Naive B cell (primary cell): Measurements from ENCODE around the gene RUBCNL. TPM values are rescaled to one million over a fixed set of nuclear protein-coding genes. Genes with fewer than 3 reads are reported as not detected.
A peak's percentile ranks its signal among the peaks of the same experiment; 100 is the strongest.

ENCODE experiments used
- ATAC-seq, 2 donors: fragments of 150-1000 bp; cut with Tn5 transposase; 2 replicates each; pipeline ENCODE4 v1.10.0; 2021; ENCODE audit warnings: low read depth in 2 of 2, mild to moderate bottlenecking in 2 of 2, moderate library complexity in 2 of 2
- DNase-seq: peaks from one replicate; pipeline ENCODE4 v3.0.0; 2022
- H3K27ac Mint-ChIP-seq, 6 donors: one replicate each; pipeline ENCODE4 v1.8.0; 2020 to 2022; ENCODE audit warnings: mild to moderate bottlenecking in 6 of 6, mixed read lengths in 6 of 6, moderate library complexity in 5 of 6, inconsistent platforms in 2 of 6
- H3K27me3 Mint-ChIP-seq, 3 donors: one replicate each; pipeline ENCODE4 v1.8.0; 2021 to 2022; ENCODE audit warnings: mixed read lengths in 3 of 3, mild to moderate bottlenecking in 1 of 3
- H3K36me3 Mint-ChIP-seq, 2 donors: one replicate each; pipeline ENCODE4 v1.8.0; 2020 to 2022; ENCODE audit warnings: mixed read lengths in 2 of 2, inconsistent platforms in 1 of 2, mild to moderate bottlenecking in 1 of 2
- H3K4me1 Mint-ChIP-seq, 3 donors: one replicate each; pipeline ENCODE4 v1.8.0; 2020 to 2022; ENCODE audit warnings: mixed read lengths in 3 of 3, inconsistent platforms in 1 of 3, mild to moderate bottlenecking in 1 of 3, moderate library complexity in 1 of 3
- H3K4me3 Mint-ChIP-seq, 8 donors: one replicate each; pipeline ENCODE4 v1.8.0; 2020 to 2022; ENCODE audit warnings: mild to moderate bottlenecking in 8 of 8, mixed read lengths in 8 of 8, moderate library complexity in 8 of 8, inconsistent platforms in 2 of 8
- H3K9me3 Mint-ChIP-seq, 7 donors: one replicate each; pipeline ENCODE4 v1.8.0; 2020 to 2022; ENCODE audit warnings: mixed read lengths in 7 of 7, mild to moderate bottlenecking in 5 of 7, inconsistent platforms in 2 of 7, moderate library complexity in 1 of 7
- polyA plus RNA-seq, 6 donors: library from polyadenylated mRNA; unstranded; fragments of 300-500 nt; fragmentation: Illumina TruSeq; gene quantifications; one replicate each; pipeline ENCODE4 v1.2.3, GENCODE V29; 2021; ENCODE audit warnings: low read depth in 6 of 6

Gene RUBCNL
- polyA plus RNA-seq, 6 donors from 2014 or later = 102 to 156 (median 129) TPM

- Mint-ChIP-seq H3K36me3 (peaks cover 32 to 52% of the 10 kb centered on the region in 2 donors), H3K27ac (peak overlapping the region in 5 of 6 donors; percentile 24 to 75 (median 69))
Measured at GRCh38 chr13:46345866-46346265, 41.2 kb downstream of the RUBCNL start.

GRCh38 chr13:46345398-46345797 is 41.7 kb downstream of the RUBCNL start:
- H3K36me3 Mint-ChIP-seq = peaks cover 32 to 52% of the 10 kb centered on the region in 2 donors
- no peak overlapping the region for H3K4me3 Mint-ChIP-seq
- H3K4me1 Mint-ChIP-seq = peaks cover 33 to 41% (median 37%) of the 10 kb centered on the region in 3 donors
- ATAC-seq (no peak), DNase-seq (no peak)
- peak overlapping the region in 1 of 6 donors; percentile 7 for H3K27ac Mint-ChIP-seq
- no peaks in the 10 kb centered on the region for H3K9me3 Mint-ChIP-seq
- H3K27me3 Mint-ChIP-seq = no peaks in the 10 kb centered on the region

More at GRCh38 chr13:46345866-46346265, 41.2 kb downstream of the RUBCNL start:
- ATAC-seq (no peak), DNase-seq (no peak)
- H3K9me3 Mint-ChIP-seq = no peaks in the 10 kb centered on the region
- H3K27me3 Mint-ChIP-seq = no peaks in the 10 kb centered on the region
- H3K4me3 Mint-ChIP-seq = peak overlapping the region in 1 of 8 donors; percentile 35
- H3K4me1 Mint-ChIP-seq = peaks cover 33 to 40% (median 34%) of the 10 kb centered on the region in 3 donors

- no peaks in the 10 kb centered on the region for H3K9me3 Mint-ChIP-seq
- DNase-seq (no peak), ATAC-seq (no peak)
- no peak overlapping the region for H3K4me3 Mint-ChIP-seq
- peaks cover 29 to 47% of the 10 kb centered on the region in 2 donors for H3K36me3 Mint-ChIP-seq
- no peaks in the 10 kb centered on the region for H3K27me3 Mint-ChIP-seq
- peaks cover 43 to 57% (median 56%) of the 10 kb centered on the region in 3 donors for H3K4me1 Mint-ChIP-seq
- H3K27ac Mint-ChIP-seq = peak overlapping the region in 5 of 6 donors; percentile 9 to 87 (median 78)
Measured at GRCh38 chr13:46343279-46343994, 43.6 kb downstream of the RUBCNL start.

GRCh38 chr13:46342538-46342937 is 44.5 kb downstream of the RUBCNL start:
- Mint-ChIP-seq H3K4me3 (peak overlapping the region in 1 of 8 donors; percentile 8), H3K9me3 (peaks cover 0 to 1% (median 0%) of the 10 kb centered on the region in 7 donors), H3K36me3 (peaks cover 29 to 39% of the 10 kb centered on the region in 2 donors), H3K27ac (peak overlapping the region in 5 of 6 donors; percentile 47 to 95 (median 84)), H3K4me1 (peaks cover 52 to 66% (median 65%) of the 10 kb centered on the region in 3 donors), H3K27me3 (no peaks in the 10 kb centered on the region)
- DNase-seq (no peak), ATAC-seq (no peak)

- ATAC-seq = peak; percentile 70 to 73
- peak overlapping the region; percentile 49 to 95 (median 86) for H3K27ac Mint-ChIP-seq
- H3K4me3 Mint-ChIP-seq = peak overlapping the region in 5 of 8 donors; percentile 5 to 48 (median 12)
- peaks cover 57 to 70% (median 63%) of the 10 kb centered on the region in 3 donors for H3K4me1 Mint-ChIP-seq
- peak; percentile 35 for DNase-seq
- H3K27me3 Mint-ChIP-seq = no peaks in the 10 kb centered on the region
- peaks cover 35 to 42% of the 10 kb centered on the region in 2 donors for H3K36me3 Mint-ChIP-seq
- peaks cover 2 to 14% (median 7%) of the 10 kb centered on the region in 7 donors for H3K9me3 Mint-ChIP-seq
Measured at GRCh38 chr13:46341112-46341711, 45.8 kb downstream of the RUBCNL start.

GRCh38 chr13:46340631-46341111 is 46.4 kb downstream of the RUBCNL start:
- peaks cover 58 to 70% (median 62%) of the 10 kb centered on the region in 3 donors for H3K4me1 Mint-ChIP-seq
- peaks cover 35 to 39% of the 10 kb centered on the region in 2 donors for H3K36me3 Mint-ChIP-seq
- ATAC-seq (no peak), DNase-seq (no peak)
- H3K27me3 Mint-ChIP-seq = no peaks in the 10 kb centered on the region
- peaks cover 2 to 14% (median 8%) of the 10 kb centered on the region in 7 donors for H3K9me3 Mint-ChIP-seq
- peak overlapping the region; percentile 73 to 95 (median 87) for H3K27ac Mint-ChIP-seq
- peak overlapping the region in 3 of 8 donors; percentile 10 to 48 (median 26) for H3K4me3 Mint-ChIP-seq

- peaks cover 62 to 74% (median 67%) of the 10 kb centered on the region in 3 donors for H3K4me1 Mint-ChIP-seq
- peaks cover 35 to 39% of the 10 kb centered on the region in 2 donors for H3K36me3 Mint-ChIP-seq
- H3K4me3 Mint-ChIP-seq = peak overlapping the region in 2 of 8 donors; percentile 2 to 43
- ATAC-seq = no peak
- no peak for DNase-seq
- peaks cover 2 to 14% (median 8%) of the 10 kb centered on the region in 7 donors for H3K9me3 Mint-ChIP-seq
- H3K27me3 Mint-ChIP-seq = no peaks in the 10 kb centered on the region
- peak overlapping the region in 5 of 6 donors; percentile 54 to 89 (median 73) for H3K27ac Mint-ChIP-seq
Measured at GRCh38 chr13:46340011-46340410, 47.0 kb downstream of the RUBCNL start.

- H3K27me3 Mint-ChIP-seq = no peaks in the 10 kb centered on the region
- H3K27ac Mint-ChIP-seq = peak overlapping the region; percentile 73 to 92 (median 87)
- DNase-seq (peak; percentile 50), ATAC-seq (peak; percentile 67 to 69)
- H3K4me1 Mint-ChIP-seq = peaks cover 69 to 80% (median 73%) of the 10 kb centered on the region in 3 donors
- peaks cover 2 to 14% (median 8%) of the 10 kb centered on the region in 7 donors for H3K9me3 Mint-ChIP-seq
- peaks cover 32 to 33% of the 10 kb centered on the region in 2 donors for H3K36me3 Mint-ChIP-seq
- H3K4me3 Mint-ChIP-seq = peak overlapping the region in 7 of 8 donors; percentile 1 to 78 (median 41)
Measured at GRCh38 chr13:46339035-46339666, 47.9 kb downstream of the RUBCNL start.

- Mint-ChIP-seq H3K4me3 (peak overlapping the region in 5 of 8 donors; percentile 29 to 60 (median 55)), H3K27me3 (no peaks in the 10 kb centered on the region), H3K27ac (peak overlapping the region in 5 of 6 donors; percentile 32 to 79 (median 62)), H3K36me3 (peaks cover 27 to 30% of the 10 kb centered on the region in 2 donors), H3K9me3 (peaks cover 2 to 14% (median 8%) of the 10 kb centered on the region in 7 donors), H3K4me1 (peaks cover 73 to 81% (median 78%) of the 10 kb centered on the region in 3 donors)
- DNase-seq (no peak), ATAC-seq (no peak)
Measured at GRCh38 chr13:46337700-46338099, 49.4 kb downstream of the RUBCNL start.

- DNase-seq (no peak), ATAC-seq (peak; percentile 28 to 63)
- H3K36me3 Mint-ChIP-seq = peaks cover 6 to 8% of the 10 kb centered on the region in 2 donors
- H3K9me3 Mint-ChIP-seq = peaks cover 2 to 14% (median 8%) of the 10 kb centered on the region in 7 donors
- H3K4me1 Mint-ChIP-seq = peaks cover 44 to 51% (median 50%) of the 10 kb centered on the region in 3 donors
- peak overlapping the region in 5 of 6 donors; percentile 38 to 84 (median 40) for H3K27ac Mint-ChIP-seq
- H3K4me3 Mint-ChIP-seq = no peak overlapping the region
- no peaks in the 10 kb centered on the region for H3K27me3 Mint-ChIP-seq
Measured at GRCh38 chr13:46334035-46334822, 52.8 kb downstream of the RUBCNL start.

- H3K4me3 Mint-ChIP-seq = peak overlapping the region in 1 of 8 donors; percentile 15
- DNase-seq (no peak), ATAC-seq (no peak)
- peaks cover 6 to 8% of the 10 kb centered on the region in 2 donors for H3K36me3 Mint-ChIP-seq
- H3K4me1 Mint-ChIP-seq = peaks cover 29 to 37% (median 35%) of the 10 kb centered on the region in 3 donors
- peak overlapping the region in 3 of 6 donors; percentile 15 to 53 (median 33) for H3K27ac Mint-ChIP-seq
- no peaks in the 10 kb centered on the region for H3K27me3 Mint-ChIP-seq
- peaks cover 2 to 14% (median 8%) of the 10 kb centered on the region in 7 donors for H3K9me3 Mint-ChIP-seq
Measured at GRCh38 chr13:46332772-46333171, 54.3 kb downstream of the RUBCNL start.

- no peaks in the 10 kb centered on the region for H3K27me3 Mint-ChIP-seq
- peaks cover 17 to 23% (median 19%) of the 10 kb centered on the region in 3 donors for H3K4me1 Mint-ChIP-seq
- no peaks in the 10 kb centered on the region for H3K36me3 Mint-ChIP-seq
- no peak for ATAC-seq
- no peak overlapping the region for H3K27ac Mint-ChIP-seq
- DNase-seq = no peak
- H3K9me3 Mint-ChIP-seq = no peaks in the 10 kb centered on the region
- no peak overlapping the region for H3K4me3 Mint-ChIP-seq
Measured at GRCh38 chr13:46329624-46330023, 57.4 kb downstream of the RUBCNL start.
